Esophagus muscularis mucosa (tissue), 3 donors: ENCODE data around the gene CELF5.

Experiments used
- POLR2A ChIP-seq: fragments of 450-650 bp; IDR thresholded peaks from one replicate; pipeline ENCODE4 v1.6.1; 2017; ENCODE audit warnings: antibody characterized with exemption, moderate library complexity, mild to moderate bottlenecking, low read depth
- TF ChIP-seq, protein P1 (sequence below), 3 experiments: fragments of 200-600 bp in 2 of 3; fragments of 450-650 bp in 1 of 3; sonication (generic) in 2 of 3; IDR thresholded peaks; one replicate each; pipeline ENCODE4 v1.5.1; 2017 to 2019; ENCODE audit warnings: antibody characterized with exemption in 3 of 3, mild to moderate bottlenecking in 2 of 3, moderate library complexity in 1 of 3

GRCh38 chr19:3245050-3245449 lies 20.6 kb downstream of the CELF5 start:
- TF ChIP-seq, protein P1, sequence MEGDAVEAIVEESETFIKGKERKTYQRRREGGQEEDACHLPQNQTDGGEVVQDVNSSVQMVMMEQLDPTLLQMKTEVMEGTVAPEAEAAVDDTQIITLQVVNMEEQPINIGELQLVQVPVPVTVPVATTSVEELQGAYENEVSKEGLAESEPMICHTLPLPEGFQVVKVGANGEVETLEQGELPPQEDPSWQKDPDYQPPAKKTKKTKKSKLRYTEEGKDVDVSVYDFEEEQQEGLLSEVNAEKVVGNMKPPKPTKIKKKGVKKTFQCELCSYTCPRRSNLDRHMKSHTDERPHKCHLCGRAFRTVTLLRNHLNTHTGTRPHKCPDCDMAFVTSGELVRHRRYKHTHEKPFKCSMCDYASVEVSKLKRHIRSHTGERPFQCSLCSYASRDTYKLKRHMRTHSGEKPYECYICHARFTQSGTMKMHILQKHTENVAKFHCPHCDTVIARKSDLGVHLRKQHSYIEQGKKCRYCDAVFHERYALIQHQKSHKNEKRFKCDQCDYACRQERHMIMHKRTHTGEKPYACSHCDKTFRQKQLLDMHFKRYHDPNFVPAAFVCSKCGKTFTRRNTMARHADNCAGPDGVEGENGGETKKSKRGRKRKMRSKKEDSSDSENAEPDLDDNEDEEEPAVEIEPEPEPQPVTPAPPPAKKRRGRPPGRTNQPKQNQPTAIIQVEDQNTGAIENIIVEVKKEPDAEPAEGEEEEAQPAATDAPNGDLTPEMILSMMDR (IDR thresholded peaks at IDR 0.05), result no peak
- no peak for TF ChIP-seq POLR2A
